Measurements from ENCODE around the gene ARMC2.

GRCh38 chr6:108995296-108995695 is 147.1 kb downstream of the ARMC2 start:
- TF ChIP-seq, protein P1, sequence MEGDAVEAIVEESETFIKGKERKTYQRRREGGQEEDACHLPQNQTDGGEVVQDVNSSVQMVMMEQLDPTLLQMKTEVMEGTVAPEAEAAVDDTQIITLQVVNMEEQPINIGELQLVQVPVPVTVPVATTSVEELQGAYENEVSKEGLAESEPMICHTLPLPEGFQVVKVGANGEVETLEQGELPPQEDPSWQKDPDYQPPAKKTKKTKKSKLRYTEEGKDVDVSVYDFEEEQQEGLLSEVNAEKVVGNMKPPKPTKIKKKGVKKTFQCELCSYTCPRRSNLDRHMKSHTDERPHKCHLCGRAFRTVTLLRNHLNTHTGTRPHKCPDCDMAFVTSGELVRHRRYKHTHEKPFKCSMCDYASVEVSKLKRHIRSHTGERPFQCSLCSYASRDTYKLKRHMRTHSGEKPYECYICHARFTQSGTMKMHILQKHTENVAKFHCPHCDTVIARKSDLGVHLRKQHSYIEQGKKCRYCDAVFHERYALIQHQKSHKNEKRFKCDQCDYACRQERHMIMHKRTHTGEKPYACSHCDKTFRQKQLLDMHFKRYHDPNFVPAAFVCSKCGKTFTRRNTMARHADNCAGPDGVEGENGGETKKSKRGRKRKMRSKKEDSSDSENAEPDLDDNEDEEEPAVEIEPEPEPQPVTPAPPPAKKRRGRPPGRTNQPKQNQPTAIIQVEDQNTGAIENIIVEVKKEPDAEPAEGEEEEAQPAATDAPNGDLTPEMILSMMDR (IDR thresholded peaks at IDR 0.05): no peak
- TF ChIP-seq EZH2 (IDR thresholded peaks at IDR 0.05; ENCODE audit: borderline replicate concordance, insufficient read depth, low read depth, low read length, poor library complexity, severe bottlenecking): no peak

Measured in B cell (primary cell).